ENCODE data around the gene TECTB.

Gene TECTB

GRCh38 chr10:112286837-112287818, 3.9 kb downstream of the TECTB start:
- TF ChIP-seq CTCF (IDR thresholded peaks at IDR 0.05; ENCODE audit: low read depth, low read length) = no peak
- no peak for DNase-seq (ENCODE audit: extremely low read depth, low read depth)

GRCh38 chr10:112287844-112288243, 4.6 kb downstream of the TECTB start:
- TF ChIP-seq CTCF (IDR thresholded peaks at IDR 0.05; ENCODE audit: low read depth, low read length) = no peak
- no peak for DNase-seq (ENCODE audit: extremely low read depth, low read depth)

GRCh38 chr10:112288486-112288885, 5.3 kb downstream of the TECTB start:
- no peak for TF ChIP-seq CTCF (IDR thresholded peaks at IDR 0.05; ENCODE audit: low read depth, low read length)
- no peak for DNase-seq (ENCODE audit: extremely low read depth, low read depth)

- no peak for TF ChIP-seq CTCF (IDR thresholded peaks at IDR 0.05; ENCODE audit: low read depth, low read length)
Measured at GRCh38 chr10:112289373-112290053, 6.3 kb downstream of the TECTB start.

DNA sequence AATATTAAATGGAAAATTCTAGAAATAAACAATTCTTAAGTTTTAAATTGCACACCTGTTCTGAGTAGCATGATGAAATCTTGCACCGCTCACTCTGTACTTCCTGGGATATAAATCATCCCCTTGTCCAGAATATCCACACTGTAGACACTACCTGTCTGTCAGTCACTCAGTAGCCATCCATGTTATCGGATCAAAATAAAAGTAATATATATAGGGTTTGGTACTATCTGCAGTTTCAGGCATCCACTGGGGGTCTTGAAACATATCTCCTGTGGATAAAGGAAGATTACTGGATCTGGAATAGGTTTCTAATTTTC, 6.8 kb downstream of the TECTB start:
- no peak for TF ChIP-seq CTCF (IDR thresholded peaks at IDR 0.05; ENCODE audit: low read depth, low read length)
- DNase-seq (ENCODE audit: extremely low read depth, low read depth) = no peak

More at GRCh38 chr10:112289373-112290053, 6.3 kb downstream of the TECTB start:
- DNase-seq (ENCODE audit: extremely low read depth, low read depth) = no peak

- DNase-seq (ENCODE audit: extremely low read depth, low read depth) = no peak
- TF ChIP-seq CTCF (IDR thresholded peaks at IDR 0.05; ENCODE audit: low read depth, low read length) = no peak
Measured at GRCh38 chr10:112294169-112294568, 11.0 kb downstream of the TECTB start.
